Measurements from ENCODE around the gene MOCS3.

The MOCS3 gene

GRCh38 chr20:50943069-50943468 is 15.5 kb upstream of the MOCS3 start:
- no peak overlapping the region for H3K4me3 ChIP-seq (ENCODE audit: low read length)
- no peak overlapping the region for H3K27ac ChIP-seq (ENCODE audit: low read length)
- no peaks in the 10 kb centered on the region for H3F3A ChIP-seq (ENCODE audit: insufficient read depth, low read length)
- no peaks in the 10 kb centered on the region; the same call in 1 of the 2 replicates for H4K20me1 ChIP-seq (ENCODE audit: insufficient read depth, low read length)
- H3K9me3 ChIP-seq (replicated peaks; ENCODE audit: insufficient read depth, low read length) = no peaks in the 10 kb centered on the region
- H3K9ac ChIP-seq (ENCODE audit: low read length) = no peak overlapping the region
- no peaks in the 10 kb centered on the region for H3K9me2 ChIP-seq (replicated peaks; ENCODE audit: insufficient read depth, low read length)
- TF ChIP-seq, protein P1, sequence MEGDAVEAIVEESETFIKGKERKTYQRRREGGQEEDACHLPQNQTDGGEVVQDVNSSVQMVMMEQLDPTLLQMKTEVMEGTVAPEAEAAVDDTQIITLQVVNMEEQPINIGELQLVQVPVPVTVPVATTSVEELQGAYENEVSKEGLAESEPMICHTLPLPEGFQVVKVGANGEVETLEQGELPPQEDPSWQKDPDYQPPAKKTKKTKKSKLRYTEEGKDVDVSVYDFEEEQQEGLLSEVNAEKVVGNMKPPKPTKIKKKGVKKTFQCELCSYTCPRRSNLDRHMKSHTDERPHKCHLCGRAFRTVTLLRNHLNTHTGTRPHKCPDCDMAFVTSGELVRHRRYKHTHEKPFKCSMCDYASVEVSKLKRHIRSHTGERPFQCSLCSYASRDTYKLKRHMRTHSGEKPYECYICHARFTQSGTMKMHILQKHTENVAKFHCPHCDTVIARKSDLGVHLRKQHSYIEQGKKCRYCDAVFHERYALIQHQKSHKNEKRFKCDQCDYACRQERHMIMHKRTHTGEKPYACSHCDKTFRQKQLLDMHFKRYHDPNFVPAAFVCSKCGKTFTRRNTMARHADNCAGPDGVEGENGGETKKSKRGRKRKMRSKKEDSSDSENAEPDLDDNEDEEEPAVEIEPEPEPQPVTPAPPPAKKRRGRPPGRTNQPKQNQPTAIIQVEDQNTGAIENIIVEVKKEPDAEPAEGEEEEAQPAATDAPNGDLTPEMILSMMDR (IDR thresholded peaks at IDR 0.05; ENCODE audit: low read length) = no peak
- TF ChIP-seq EZH2 (optimal IDR thresholded peaks at IDR 0.05; ENCODE audit: low read depth, low read length) (no peak), EZH2phosphoT487 (IDR thresholded peaks at IDR 0.05; ENCODE audit: low read length) (no peak)
- no peak for DNase-seq
- no peaks in the 10 kb centered on the region for H3K27me3 ChIP-seq (replicated peaks; ENCODE audit: insufficient read depth, low read length)
- H3K36me3 ChIP-seq (replicated peaks; ENCODE audit: insufficient read depth, low read length) = peaks cover 33% of the 10 kb centered on the region
- H3K4me1 ChIP-seq (ENCODE audit: low read length) = no peaks in the 10 kb centered on the region
- H3K4me2 ChIP-seq (ENCODE audit: low read depth, low read length) = no peak overlapping the region
- no peak overlapping the region for H2AFZ ChIP-seq (ENCODE audit: low read length)
- peaks cover 41% of the 10 kb centered on the region for H3K79me2 ChIP-seq (ENCODE audit: low read length)

GRCh38 chr20:50948132-50948785 is 10.4 kb upstream of the MOCS3 start:
- no peak overlapping the region for H2AFZ ChIP-seq (ENCODE audit: low read length)
- H3K9me2 ChIP-seq (replicated peaks; ENCODE audit: insufficient read depth, low read length) = no peaks in the 10 kb centered on the region
- peaks cover 70% of the 10 kb centered on the region for H3K79me2 ChIP-seq (ENCODE audit: low read length)
- peaks cover 6% of the 10 kb centered on the region for H3F3A ChIP-seq (ENCODE audit: insufficient read depth, low read length)
- H4K20me1 ChIP-seq (ENCODE audit: insufficient read depth, low read length) = no peaks in the 10 kb centered on the region
- H3K4me2 ChIP-seq (ENCODE audit: low read depth, low read length) = no peak overlapping the region
- no peak for DNase-seq
- 0 out of 2 replicates have a peak, but pooled peaks cover under 1% of the 10 kb centered on the region for H3K4me1 ChIP-seq (ENCODE audit: low read length)
- TF ChIP-seq EZH2 (optimal IDR thresholded peaks at IDR 0.05; ENCODE audit: low read depth, low read length) (no peak), EZH2phosphoT487 (IDR thresholded peaks at IDR 0.05; ENCODE audit: low read length) (no peak)
- TF ChIP-seq, protein P1 (IDR thresholded peaks at IDR 0.05; ENCODE audit: low read length) = no peak
- no peak overlapping the region for H3K4me3 ChIP-seq (ENCODE audit: low read length)
- no peak overlapping the region for H3K27ac ChIP-seq (ENCODE audit: low read length)
- H3K9ac ChIP-seq (ENCODE audit: low read length) = no peak overlapping the region
- no peaks in the 10 kb centered on the region for H3K27me3 ChIP-seq (replicated peaks; ENCODE audit: insufficient read depth, low read length)
- peaks cover 44% of the 10 kb centered on the region for H3K36me3 ChIP-seq (replicated peaks; ENCODE audit: insufficient read depth, low read length)
- H3K9me3 ChIP-seq (replicated peaks; ENCODE audit: insufficient read depth, low read length) = no peaks in the 10 kb centered on the region

DNA sequence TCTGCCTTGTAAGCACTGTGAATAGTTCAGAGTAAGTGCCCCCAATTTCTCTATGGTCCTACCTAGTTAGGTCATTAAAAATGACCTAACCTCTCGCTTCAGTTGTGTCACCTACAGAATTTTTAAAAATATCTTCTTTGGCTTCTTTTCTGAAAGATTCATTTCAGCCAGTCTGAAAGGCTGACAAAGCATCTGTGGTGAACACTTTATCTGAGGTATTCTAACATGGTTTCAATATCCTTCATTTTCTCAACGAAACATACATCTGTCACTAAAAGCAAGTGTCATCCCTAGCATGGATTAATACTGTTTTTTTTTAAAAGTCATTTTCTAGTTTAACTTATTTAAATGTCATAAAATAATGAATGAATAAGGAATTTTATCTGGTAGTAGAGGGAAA is 5.4 kb upstream of the MOCS3 start:
- H3K4me2 ChIP-seq (ENCODE audit: low read depth, low read length) = peak overlapping the region; percentile 39
- H3K27me3 ChIP-seq (replicated peaks; ENCODE audit: insufficient read depth, low read length) = no peaks in the 10 kb centered on the region
- no peak overlapping the region for H2AFZ ChIP-seq (ENCODE audit: low read length)
- peaks cover 31% of the 10 kb centered on the region for H3K4me1 ChIP-seq (ENCODE audit: low read length)
- H3F3A ChIP-seq (ENCODE audit: insufficient read depth, low read length) = peaks cover 21% of the 10 kb centered on the region
- no peak for TF ChIP-seq EZH2phosphoT487 (IDR thresholded peaks at IDR 0.05; ENCODE audit: low read length)
- H3K9me2 ChIP-seq (replicated peaks; ENCODE audit: insufficient read depth, low read length) = no peaks in the 10 kb centered on the region
- peaks cover 7% of the 10 kb centered on the region; the same call in 1 of the 2 replicates for H4K20me1 ChIP-seq (ENCODE audit: insufficient read depth, low read length)
- peak overlapping the region; percentile 26; the same call in 1 of the 2 replicates for H3K4me3 ChIP-seq (ENCODE audit: low read length)
- peaks cover 93% of the 10 kb centered on the region for H3K79me2 ChIP-seq (ENCODE audit: low read length)
- peaks cover 31% of the 10 kb centered on the region for H3K36me3 ChIP-seq (replicated peaks; ENCODE audit: insufficient read depth, low read length)
- H3K9me3 ChIP-seq (replicated peaks; ENCODE audit: insufficient read depth, low read length) = no peaks in the 10 kb centered on the region
- peak; percentile 76 for DNase-seq
- H3K9ac ChIP-seq (ENCODE audit: low read length) = peak overlapping the region; percentile 50; the same call in 1 of the 2 replicates
- peak overlapping the region; percentile 80 for H3K27ac ChIP-seq (ENCODE audit: low read length)

DNA sequence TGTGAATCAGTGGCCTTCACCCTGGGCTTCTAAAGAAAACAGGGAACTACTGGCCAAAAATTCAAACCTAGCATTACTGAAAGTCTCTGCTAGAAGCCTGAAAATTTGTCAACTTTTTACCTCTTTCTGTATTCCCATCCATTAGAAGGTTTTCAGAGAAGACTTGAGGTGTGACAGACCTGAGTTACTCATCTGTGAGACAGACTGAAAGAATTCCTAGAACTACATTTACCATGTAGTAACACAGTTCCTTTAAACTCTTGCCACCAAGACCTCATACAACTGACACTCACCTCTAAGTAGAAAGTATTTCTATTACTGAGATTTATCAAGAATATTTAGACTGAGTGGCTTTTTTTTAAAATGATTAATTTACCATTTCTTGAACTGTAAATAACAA is 4.8 kb upstream of the MOCS3 start:
- Histone ChIP-seq H3K27me3 (replicated peaks; ENCODE audit: insufficient read depth, low read length) (no peaks in the 10 kb centered on the region), H3K9ac (ENCODE audit: low read length) (peak overlapping the region; percentile 50), H3K4me3 (ENCODE audit: low read length) (peak overlapping the region; percentile 26; the same call in 1 of the 2 replicates), H3K9me2 (replicated peaks; ENCODE audit: insufficient read depth, low read length) (no peaks in the 10 kb centered on the region), H2AFZ (ENCODE audit: low read length) (no peak overlapping the region), H3F3A (ENCODE audit: insufficient read depth, low read length) (peaks cover 21% of the 10 kb centered on the region), H3K36me3 (replicated peaks; ENCODE audit: insufficient read depth, low read length) (peaks cover 28% of the 10 kb centered on the region), H3K4me1 (ENCODE audit: low read length) (peaks cover 31% of the 10 kb centered on the region), H3K9me3 (replicated peaks; ENCODE audit: insufficient read depth, low read length) (no peaks in the 10 kb centered on the region), H3K79me2 (ENCODE audit: low read length) (peaks cover 93% of the 10 kb centered on the region), H4K20me1 (ENCODE audit: insufficient read depth, low read length) (peaks cover 7% of the 10 kb centered on the region; the same call in 1 of the 2 replicates), H3K4me2 (ENCODE audit: low read depth, low read length) (peak overlapping the region; percentile 39), H3K27ac (ENCODE audit: low read length) (peak overlapping the region; percentile 80)
- TF ChIP-seq, protein P1 (IDR thresholded peaks at IDR 0.05; ENCODE audit: low read length) = no peak
- no peak for DNase-seq

Measured in MM.1S (cell line).